Tibial nerve (tissue), 4 donors: Measurements from ENCODE around the gene SUN2.

Experiments used
- CTCF ChIP-seq, 5 experiments: fragments of 200-600 bp in 3 of 5; fragments of 450-650 bp in 2 of 5; sonication (generic) in 3 of 5; IDR thresholded peaks; one replicate each; pipeline ENCODE4 v1.5.1; 2016 to 2019; ENCODE audit warnings: antibody characterized with exemption in 5 of 5, mild to moderate bottlenecking in 3 of 5, moderate library complexity in 2 of 5
- EP300 ChIP-seq, 2 donors: sonication (generic); formaldehyde crosslinking; IDR thresholded peaks; one replicate each; pipeline ENCODE4 v1.6.1; 2017; ENCODE audit warnings: antibody characterized with exemption in 2 of 2, mild to moderate bottlenecking in 1 of 2
- POLR2A ChIP-seq, 2 donors: fragments of 450-650 bp; IDR thresholded peaks; one replicate each; pipeline ENCODE4 v1.6.1; 2017; ENCODE audit warnings: antibody characterized with exemption in 2 of 2, mild to moderate bottlenecking in 2 of 2, moderate library complexity in 2 of 2

GRCh38 chr22:38737302-38738060 lies 18.3 kb downstream of the SUN2 start:
- no peak for TF ChIP-seq POLR2A (IDR thresholded peaks at IDR 0.05)
- no peak for TF ChIP-seq EP300 (IDR thresholded peaks at IDR 0.05)
- no peak for TF ChIP-seq CTCF (IDR thresholded peaks at IDR 0.05)
